Right lobe of liver (tissue), 4 donors: ENCODE results near the gene OR10G2.

Experiments
- POLR2A ChIP-seq: fragments of 450-650 bp; IDR thresholded peaks from one replicate; pipeline ENCODE4 v1.6.1; 2017; ENCODE audit warnings: antibody characterized with exemption, mild to moderate bottlenecking
- TF ChIP-seq, protein P1 (sequence below), 4 donors: fragments of 200-600 bp in 3 of 4; fragments of 450-650 bp in 1 of 4; IDR thresholded peaks; one replicate each; pipeline versions ENCODE4 v1.5.1 to v1.8.0; 2016 to 2022; ENCODE audit warnings: antibody characterized with exemption in 4 of 4, mild to moderate bottlenecking in 2 of 4
- donor health status: DM: no; HTN: no; CAD: no.
- donor health status: DM: no; HTN: no; CAD: no.
- donor health status: DM: no; HTN: yes; CAD: no.

DNA sequence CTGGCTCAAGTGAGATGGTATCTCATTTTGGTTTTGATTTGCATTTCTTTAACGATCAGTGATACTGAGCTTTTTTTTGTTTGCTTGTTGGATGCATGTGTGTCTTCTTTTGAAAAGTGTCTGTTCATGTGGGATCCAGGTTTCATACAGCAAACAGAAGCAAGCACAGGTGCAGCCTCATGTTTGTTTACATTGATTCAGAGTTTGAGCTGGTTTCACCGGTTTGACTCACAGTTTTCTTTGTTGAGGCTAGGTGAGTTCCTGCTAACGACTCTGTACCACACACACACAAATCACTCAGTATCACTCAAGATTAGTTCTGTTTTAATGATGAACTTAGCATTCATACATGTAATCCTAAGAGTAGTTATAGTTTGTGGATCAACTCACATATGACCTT, 3.7 kb downstream of the OR10G2 start:
- TF ChIP-seq, protein P1, sequence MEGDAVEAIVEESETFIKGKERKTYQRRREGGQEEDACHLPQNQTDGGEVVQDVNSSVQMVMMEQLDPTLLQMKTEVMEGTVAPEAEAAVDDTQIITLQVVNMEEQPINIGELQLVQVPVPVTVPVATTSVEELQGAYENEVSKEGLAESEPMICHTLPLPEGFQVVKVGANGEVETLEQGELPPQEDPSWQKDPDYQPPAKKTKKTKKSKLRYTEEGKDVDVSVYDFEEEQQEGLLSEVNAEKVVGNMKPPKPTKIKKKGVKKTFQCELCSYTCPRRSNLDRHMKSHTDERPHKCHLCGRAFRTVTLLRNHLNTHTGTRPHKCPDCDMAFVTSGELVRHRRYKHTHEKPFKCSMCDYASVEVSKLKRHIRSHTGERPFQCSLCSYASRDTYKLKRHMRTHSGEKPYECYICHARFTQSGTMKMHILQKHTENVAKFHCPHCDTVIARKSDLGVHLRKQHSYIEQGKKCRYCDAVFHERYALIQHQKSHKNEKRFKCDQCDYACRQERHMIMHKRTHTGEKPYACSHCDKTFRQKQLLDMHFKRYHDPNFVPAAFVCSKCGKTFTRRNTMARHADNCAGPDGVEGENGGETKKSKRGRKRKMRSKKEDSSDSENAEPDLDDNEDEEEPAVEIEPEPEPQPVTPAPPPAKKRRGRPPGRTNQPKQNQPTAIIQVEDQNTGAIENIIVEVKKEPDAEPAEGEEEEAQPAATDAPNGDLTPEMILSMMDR (IDR thresholded peaks at IDR 0.05): no peak
- no peak for TF ChIP-seq POLR2A
